ENCODE measurements around the gene RFX1. TPM values are rescaled to one million over a fixed set of nuclear protein-coding genes. Genes with fewer than 3 reads are reported as not detected.

The RFX1 gene
- total RNA-seq, 1 donor from 2014 or later, result 15.2 TPM

DNA sequence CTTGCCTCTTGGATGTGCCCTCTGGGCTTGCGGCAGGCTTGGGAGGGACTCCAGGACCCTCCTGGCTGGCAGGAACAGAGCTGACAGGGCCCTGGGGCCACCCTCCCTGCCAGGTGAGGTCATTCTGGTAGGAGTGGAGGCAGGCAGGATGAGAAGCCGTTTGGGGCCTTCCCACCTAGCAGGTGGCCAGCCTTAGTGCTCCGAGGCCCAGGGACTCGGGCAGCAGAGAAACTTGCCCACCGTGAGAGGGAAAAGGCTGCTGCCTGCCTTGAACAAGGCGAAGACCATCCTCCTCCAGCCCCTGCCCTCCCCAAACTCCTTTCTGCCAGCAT lies 8.5 kb downstream of the RFX1 start:
- Histone ChIP-seq H3K4me1 (peaks cover 28% of the 10 kb centered on the region), H3K27me3 (ENCODE audit: low read depth) (no peaks in the 10 kb centered on the region), H3K27ac (replicated peaks) (no peak overlapping the region), H3K4me3 (no peak overlapping the region), H3K36me3 (peaks cover 26% of the 10 kb centered on the region), H3K9me3 (replicated peaks) (peaks cover 9% of the 10 kb centered on the region)
- no peak for TF ChIP-seq CTCF (IDR thresholded peaks at IDR 0.05; ENCODE audit: borderline replicate concordance)
- DNase-seq, result peak; percentile 9
- intact Hi-C loops (cut with micrococcal nuclease), result no loop called here

DNA sequence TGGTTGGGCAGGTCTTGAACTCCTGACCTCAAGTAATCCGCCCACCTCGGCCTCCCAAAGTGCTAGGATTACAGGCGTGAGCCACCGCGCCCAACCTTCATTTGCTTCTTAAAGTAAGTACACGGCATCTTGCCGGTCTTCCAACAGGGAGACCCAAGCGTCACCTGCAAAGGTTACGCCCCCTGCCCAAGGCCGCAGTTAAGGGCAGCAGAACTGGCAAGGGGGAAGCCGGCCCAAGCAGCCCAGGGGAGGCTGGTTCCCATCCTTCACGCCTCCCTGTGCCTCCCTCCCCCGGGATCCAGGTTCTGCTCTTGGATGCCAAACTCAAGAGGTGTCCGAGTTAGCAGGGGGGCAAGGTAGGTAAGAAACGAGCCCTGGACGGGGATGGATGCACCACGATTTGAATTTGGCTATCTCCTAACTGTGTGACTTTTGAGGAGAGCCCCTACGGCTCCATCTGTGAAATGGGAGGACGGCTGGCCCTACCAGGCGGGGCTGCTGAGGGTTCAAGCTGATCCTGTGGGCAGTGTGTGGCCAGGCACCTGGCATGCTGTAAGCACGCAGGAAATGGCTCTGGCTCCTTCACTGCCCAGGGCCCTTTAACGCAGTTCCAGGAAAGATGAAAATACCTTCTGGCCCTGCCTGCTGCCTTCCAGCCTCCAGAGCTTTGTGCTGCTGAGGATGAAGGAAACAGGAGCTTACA lies 9.0 kb downstream of the RFX1 start:
- H3K36me3 ChIP-seq, result peaks cover 32% of the 10 kb centered on the region
- intact Hi-C loops (cut with micrococcal nuclease), result no loop called here
- TF ChIP-seq CTCF (IDR thresholded peaks at IDR 0.05; ENCODE audit: borderline replicate concordance), result no peak

GRCh38 chr19:13995878-13996765 lies 10.0 kb downstream of the RFX1 start:
- H3K27ac ChIP-seq (replicated peaks), result peak overlapping the region; percentile 80
- TF ChIP-seq CTCF (IDR thresholded peaks at IDR 0.05; ENCODE audit: borderline replicate concordance), result no peak
- peak; percentile 11 for DNase-seq

More for the DNA sequence above, 9.0 kb downstream of the RFX1 start:
- peaks cover 9% of the 10 kb centered on the region for H3K9me3 ChIP-seq (replicated peaks)
- peak; percentile 8 for DNase-seq
- H3K27ac ChIP-seq (replicated peaks), result no peak overlapping the region
- no peaks in the 10 kb centered on the region for H3K27me3 ChIP-seq (ENCODE audit: low read depth)
- H3K4me3 ChIP-seq, result no peak overlapping the region
- H3K4me1 ChIP-seq, result peaks cover 23% of the 10 kb centered on the region

DNA sequence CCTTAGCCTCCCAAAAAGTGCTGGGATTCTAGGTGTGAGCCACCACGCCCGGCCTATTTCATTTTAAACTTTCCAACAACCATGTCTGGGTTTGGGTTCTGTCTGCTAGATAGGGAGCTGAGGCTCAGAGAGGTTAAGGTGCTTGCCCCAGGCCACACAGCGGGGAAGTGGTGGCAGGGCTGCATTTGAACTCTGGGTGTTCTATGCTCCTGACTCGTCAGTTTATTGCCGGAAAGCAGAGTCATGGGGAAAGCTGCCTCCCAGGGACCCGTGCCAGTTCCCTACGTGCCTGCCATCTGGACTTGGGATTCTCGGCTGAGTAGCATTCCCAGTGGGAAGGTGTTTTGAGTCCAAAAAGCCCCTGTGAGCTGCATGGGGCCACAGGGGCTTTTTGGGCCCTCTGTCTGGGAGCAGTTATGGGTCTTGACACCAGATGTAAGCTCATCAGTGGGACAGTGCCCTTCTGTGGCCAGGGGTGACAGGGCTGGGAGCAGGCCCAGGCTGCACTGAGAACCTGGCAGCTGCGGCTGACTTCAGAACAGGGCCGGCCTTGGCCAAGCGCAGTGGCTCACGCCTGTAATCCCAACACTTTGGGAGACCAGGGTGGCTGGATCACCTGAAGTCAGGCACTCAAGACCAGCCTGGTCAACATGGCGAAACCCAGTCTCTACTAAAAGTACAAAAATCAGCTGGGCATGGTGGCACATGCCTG lies 10.9 kb downstream of the RFX1 start:
- H3K4me1 ChIP-seq, result peaks cover 10% of the 10 kb centered on the region
- DNase-seq, result peak; percentile 48
- no peak for TF ChIP-seq CTCF (IDR thresholded peaks at IDR 0.05; ENCODE audit: borderline replicate concordance)
- peak overlapping the region; percentile 80 for H3K27ac ChIP-seq (replicated peaks)
- peaks cover 9% of the 10 kb centered on the region for H3K9me3 ChIP-seq (replicated peaks)
- no peak overlapping the region for H3K4me3 ChIP-seq
- H3K27me3 ChIP-seq (ENCODE audit: low read depth), result no peaks in the 10 kb centered on the region
- intact Hi-C loops (cut with micrococcal nuclease), result no loop called here
- peaks cover 47% of the 10 kb centered on the region for H3K36me3 ChIP-seq

More at GRCh38 chr19:13995878-13996765, 10.0 kb downstream of the RFX1 start:
- intact Hi-C loops (cut with micrococcal nuclease), result no loop called here
- Histone ChIP-seq H3K27me3 (ENCODE audit: low read depth) (no peaks in the 10 kb centered on the region), H3K4me1 (peaks cover 16% of the 10 kb centered on the region), H3K36me3 (peaks cover 41% of the 10 kb centered on the region), H3K4me3 (no peak overlapping the region), H3K9me3 (replicated peaks) (peaks cover 9% of the 10 kb centered on the region)

GRCh38 chr19:13993590-13994300 lies 12.4 kb downstream of the RFX1 start:
- TF ChIP-seq CTCF (IDR thresholded peaks at IDR 0.05; ENCODE audit: borderline replicate concordance), result no peak
- intact Hi-C loops (cut with micrococcal nuclease), result no loop called here
- peaks cover 3% of the 10 kb centered on the region for H3K9me3 ChIP-seq (replicated peaks)
- no peak overlapping the region for H3K4me3 ChIP-seq
- peak overlapping the region; percentile 16 for H3K27ac ChIP-seq (replicated peaks)
- no peaks in the 10 kb centered on the region for H3K27me3 ChIP-seq (ENCODE audit: low read depth)
- H3K4me1 ChIP-seq, result peaks cover 10% of the 10 kb centered on the region
- DNase-seq, result no peak
- peaks cover 40% of the 10 kb centered on the region for H3K36me3 ChIP-seq
